GM19372 (cell line): ENCODE results near the gene FBXL22.

Experiments used
- ATAC-seq: cut with Tn5 transposase; IDR thresholded peaks from one replicate; pipeline ENCODE4 v1.9.1; 2021; ENCODE audit warnings: mild to moderate bottlenecking, low read depth, moderate library complexity; ENCODE audit not compliant: unreplicated experiment

The FBXL22 gene, protein sequence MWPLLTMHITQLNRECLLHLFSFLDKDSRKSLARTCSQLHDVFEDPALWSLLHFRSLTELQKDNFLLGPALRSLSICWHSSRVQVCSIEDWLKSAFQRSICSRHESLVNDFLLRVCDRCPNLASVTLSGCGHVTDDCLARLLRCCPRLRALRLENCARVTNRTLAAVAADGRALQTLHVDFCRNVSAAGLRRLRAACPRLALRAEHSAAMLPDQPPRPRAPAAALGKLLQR

DNA sequence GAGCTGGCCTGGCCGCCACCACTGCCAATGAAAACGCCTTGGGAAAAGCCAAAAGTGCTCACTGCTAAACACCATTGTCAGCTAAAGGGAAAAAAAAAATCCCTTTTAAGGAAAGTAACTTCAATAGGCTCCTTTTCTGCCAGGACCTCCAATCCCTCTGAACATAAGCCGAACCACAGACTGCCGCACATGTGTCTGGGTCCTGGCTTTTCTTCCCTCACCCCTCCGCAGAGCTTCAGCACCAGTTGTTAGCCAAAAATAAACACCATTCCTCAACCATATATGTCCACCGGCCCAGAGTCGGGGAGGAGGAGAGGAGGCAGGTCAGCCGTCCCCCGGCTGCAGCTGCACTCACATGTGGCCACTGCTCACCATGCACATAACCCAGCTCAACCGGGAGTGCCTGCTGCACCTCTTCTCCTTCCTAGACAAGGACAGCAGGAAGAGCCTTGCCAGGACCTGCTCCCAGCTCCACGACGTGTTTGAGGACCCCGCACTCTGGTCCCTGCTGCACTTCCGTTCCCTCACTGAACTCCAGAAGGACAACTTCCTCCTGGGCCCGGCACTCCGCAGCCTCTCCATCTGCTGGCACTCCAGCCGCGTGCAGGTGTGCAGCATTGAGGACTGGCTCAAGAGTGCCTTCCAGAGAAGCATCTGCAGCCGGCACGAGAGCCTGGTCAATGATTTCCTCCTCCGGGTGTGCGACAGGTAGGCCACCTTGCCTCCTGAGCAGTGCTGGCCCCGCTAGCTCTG is at the start of gene FBXL22:
FBXL22 (plus strand) TSS at position 350 of the 753 bp plus-strand sequence; CDS start at position 356, 6 bp downstream.
- no peak for ATAC-seq

- ATAC-seq: no peak
These were observed 45.8 kb upstream of the FBXL22 start for GRCh38 chr15:63551400-63551799.

- no peak for ATAC-seq
These were observed 43.8 kb upstream of the FBXL22 start for GRCh38 chr15:63553388-63553791.

GRCh38 chr15:63554337-63554927 is 42.8 kb upstream of the FBXL22 start:
- no peak for ATAC-seq

DNA sequence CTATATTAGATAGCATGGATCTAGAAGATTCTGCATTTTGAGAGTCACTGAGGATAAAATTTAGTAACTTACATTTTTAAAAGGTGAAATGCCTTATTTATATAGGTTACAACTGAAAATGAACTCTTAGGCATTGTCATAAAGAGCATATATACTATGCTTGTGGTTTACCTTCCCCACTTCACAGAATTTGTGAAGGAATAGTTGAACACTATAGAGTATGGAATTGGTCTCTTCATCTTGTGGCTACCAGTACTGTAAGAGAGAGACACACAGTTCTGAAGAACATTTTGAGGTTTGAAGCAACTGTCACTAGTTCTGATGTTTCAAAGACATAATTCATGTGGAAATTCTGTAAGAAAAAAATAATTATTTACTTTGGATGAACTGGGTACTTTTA is 41.7 kb upstream of the FBXL22 start:
- no peak for ATAC-seq

DNA sequence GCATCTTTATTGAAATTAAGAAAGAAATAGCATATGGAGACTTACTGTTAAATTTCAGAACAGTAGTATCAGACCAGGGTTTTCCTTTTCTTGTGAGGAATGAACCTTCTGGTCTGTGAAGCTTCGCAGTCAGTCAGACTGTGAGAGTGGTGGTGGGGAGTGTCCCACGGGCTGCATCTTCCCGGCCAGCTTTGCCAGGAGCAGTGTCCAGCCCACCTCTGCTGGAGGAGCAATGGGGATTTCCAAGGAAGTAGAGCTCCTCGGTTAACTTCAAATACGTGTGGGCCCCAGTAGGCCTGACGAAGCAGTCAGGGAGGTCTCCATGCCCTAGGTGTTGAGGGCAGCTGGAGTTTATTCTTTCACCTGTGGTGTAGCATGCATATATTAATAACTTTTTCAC is 40.9 kb upstream of the FBXL22 start:
- ATAC-seq: no peak

- ATAC-seq: no peak
These were observed 40.5 kb upstream of the FBXL22 start for GRCh38 chr15:63556736-63557135.

- no peak for ATAC-seq
These were observed 37.4 kb upstream of the FBXL22 start for GRCh38 chr15:63559753-63560152.

- ATAC-seq: no peak
These were observed 36.3 kb upstream of the FBXL22 start for GRCh38 chr15:63560741-63561448.

DNA sequence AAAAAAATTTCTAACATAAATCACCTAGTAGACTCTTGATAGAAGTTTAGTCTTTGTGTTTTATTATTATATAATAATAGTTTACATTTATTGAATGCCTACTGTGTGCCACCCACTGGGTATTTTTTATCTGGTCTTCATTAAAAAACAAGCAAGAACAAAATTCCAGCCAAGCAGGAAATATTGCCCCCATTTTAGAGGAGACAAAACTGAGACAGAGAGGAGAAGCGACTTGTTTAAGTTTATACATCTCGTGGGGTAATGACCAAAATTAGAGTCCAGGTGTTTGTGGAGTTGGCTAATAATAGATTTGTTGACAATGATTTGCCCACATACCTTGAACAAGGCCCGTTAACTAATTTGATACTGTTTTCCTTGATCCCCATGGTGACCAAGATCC is 33.1 kb upstream of the FBXL22 start:
- ATAC-seq: no peak

GRCh38 chr15:63565536-63566186 is 31.5 kb upstream of the FBXL22 start:
- ATAC-seq: no peak

- no peak for ATAC-seq
These were observed 24.3 kb upstream of the FBXL22 start for GRCh38 chr15:63572749-63573464.

DNA sequence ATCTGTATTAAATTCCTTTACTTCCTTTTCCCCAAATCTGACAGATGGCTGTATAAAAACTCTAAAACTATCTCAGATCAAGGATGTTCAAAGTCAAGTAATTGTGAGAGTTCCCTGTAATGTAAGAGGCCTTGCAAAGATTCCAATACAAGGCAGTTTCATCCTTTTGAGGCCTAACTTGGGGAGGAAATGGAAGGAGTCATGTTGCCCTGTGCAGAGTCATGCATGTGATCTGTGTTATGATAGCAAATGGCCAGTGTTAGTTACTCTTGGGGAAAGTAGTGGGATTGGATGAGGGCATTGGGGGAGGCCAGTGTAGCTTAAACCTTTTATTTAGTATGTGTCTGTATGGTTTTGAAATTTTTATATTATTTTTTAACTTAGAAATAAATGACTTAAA is 23.7 kb upstream of the FBXL22 start:
- ATAC-seq: no peak

- no peak for ATAC-seq
These were observed 21.9 kb upstream of the FBXL22 start for GRCh38 chr15:63575312-63575711.

GRCh38 chr15:63576441-63576840 is 20.7 kb upstream of the FBXL22 start:
- no peak for ATAC-seq

DNA sequence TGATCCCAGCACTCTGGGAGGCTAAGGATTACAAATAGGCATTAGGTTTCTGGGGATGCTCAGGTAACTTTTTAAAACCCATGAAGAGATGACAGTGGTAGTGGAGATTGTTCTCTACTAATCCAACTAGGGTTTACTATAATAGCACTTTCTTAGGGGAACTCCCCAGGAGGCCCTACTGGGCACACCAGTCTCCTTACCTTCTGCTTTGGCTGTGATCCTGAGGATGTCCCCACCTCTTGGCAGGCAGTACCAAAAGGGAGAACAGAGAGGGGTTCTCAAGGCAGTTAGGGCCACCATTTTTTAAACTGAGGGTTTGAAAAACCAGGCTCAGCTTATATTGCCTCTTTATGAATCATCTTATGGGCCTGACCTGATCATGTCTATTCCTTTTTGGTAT is 15.0 kb upstream of the FBXL22 start:
- no peak for ATAC-seq

DNA sequence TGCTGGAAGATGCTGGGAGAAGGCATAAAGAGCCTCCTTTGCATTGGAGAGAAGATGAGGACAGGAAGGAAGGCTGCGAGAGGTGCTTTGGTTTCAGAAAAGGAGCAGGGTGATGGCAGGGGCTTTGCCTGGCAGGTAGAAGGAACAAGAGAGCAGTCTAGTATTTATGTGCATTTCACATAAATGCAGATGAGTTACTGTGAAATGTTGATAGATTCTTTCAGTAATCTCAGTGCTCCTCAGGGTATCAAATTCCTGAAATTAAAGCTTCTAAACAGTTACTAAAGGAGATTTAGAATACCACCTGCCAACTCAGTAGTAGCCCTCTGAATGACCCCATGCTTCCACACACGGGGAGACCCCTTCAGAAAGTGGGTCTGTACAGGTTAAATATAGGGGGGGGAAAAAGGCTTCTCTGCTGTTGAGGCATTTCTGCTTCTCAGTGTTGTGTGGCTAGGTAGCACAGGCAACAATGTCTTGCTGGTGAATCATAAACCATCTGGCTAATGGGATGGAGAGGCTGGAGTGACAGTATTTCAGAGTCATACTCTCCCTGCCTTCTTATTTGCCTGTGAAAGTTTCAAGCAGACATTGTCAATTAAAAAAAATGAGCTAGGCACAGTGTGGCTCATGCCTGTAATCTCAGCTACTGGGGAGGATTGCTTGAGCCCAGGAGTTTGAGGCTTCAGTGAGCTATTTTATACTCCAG is 14.3 kb upstream of the FBXL22 start:
- ATAC-seq: no peak

- ATAC-seq: no peak
These were observed 10.4 kb upstream of the FBXL22 start for GRCh38 chr15:63586790-63587189.

DNA sequence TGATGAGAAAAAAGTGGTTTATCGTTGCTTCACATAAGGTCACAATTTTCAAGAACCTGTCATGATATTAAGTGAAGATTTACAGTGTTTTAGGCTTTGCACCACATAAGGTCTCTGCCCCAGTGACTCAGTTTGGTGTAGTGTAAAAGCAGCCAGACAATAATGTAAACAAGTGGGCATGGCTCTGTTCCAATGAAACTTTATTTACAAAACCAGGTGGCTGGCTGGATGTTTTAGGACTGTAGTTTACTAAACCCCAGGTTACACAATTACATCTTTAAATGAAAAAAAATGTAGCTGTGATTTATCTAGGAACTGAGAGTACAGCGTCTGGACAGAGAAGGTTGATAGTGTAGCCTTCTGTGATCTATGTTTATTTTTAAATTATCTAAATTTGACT is 9.7 kb upstream of the FBXL22 start:
- no peak for ATAC-seq
